Breast epithelium (tissue), 3 donors: ENCODE measurements around the gene TOP3B.

ENCODE experiments used
- POLR2A ChIP-seq: fragments of 450-650 bp; IDR thresholded peaks from one replicate; pipeline ENCODE4 v1.6.1; 2016; ENCODE audit warnings: antibody characterized with exemption, mild to moderate bottlenecking, moderate library complexity
- POLR2AphosphoS5 ChIP-seq, 3 donors: sonication (generic); formaldehyde crosslinking; IDR thresholded peaks; one replicate each; pipeline ENCODE4 v1.6.1; 2017; ENCODE audit warnings: antibody characterized with exemption in 3 of 3
- TF ChIP-seq, protein P1 (sequence below), 3 donors: fragments of 450-650 bp; IDR thresholded peaks; one replicate each; pipeline ENCODE4 v1.5.1; 2016 to 2017; ENCODE audit warnings: antibody characterized with exemption in 3 of 3, mild to moderate bottlenecking in 3 of 3, moderate library complexity in 3 of 3

DNA sequence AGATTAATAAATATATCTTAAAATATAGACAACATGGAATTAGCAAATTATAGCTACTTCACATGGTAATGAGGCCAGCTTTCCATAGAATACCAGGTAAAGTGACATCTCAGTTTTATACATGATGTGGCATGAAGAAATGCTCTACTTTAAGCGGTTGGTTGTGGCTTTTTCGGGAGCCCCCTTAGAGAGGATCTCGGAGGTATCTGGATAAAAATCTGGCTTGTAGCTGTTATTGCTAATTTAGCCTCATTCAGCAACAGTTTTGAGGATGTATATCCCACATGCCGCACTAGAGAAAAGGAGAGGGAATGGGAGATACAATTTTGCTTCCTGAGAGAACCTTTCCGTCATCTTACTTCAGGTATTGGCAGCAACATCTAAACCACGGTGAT is 24.0 kb upstream of the TOP3B start:
- TF ChIP-seq POLR2AphosphoS5 (IDR thresholded peaks at IDR 0.05) (no peak), POLR2A (no peak)
- TF ChIP-seq, protein P1, sequence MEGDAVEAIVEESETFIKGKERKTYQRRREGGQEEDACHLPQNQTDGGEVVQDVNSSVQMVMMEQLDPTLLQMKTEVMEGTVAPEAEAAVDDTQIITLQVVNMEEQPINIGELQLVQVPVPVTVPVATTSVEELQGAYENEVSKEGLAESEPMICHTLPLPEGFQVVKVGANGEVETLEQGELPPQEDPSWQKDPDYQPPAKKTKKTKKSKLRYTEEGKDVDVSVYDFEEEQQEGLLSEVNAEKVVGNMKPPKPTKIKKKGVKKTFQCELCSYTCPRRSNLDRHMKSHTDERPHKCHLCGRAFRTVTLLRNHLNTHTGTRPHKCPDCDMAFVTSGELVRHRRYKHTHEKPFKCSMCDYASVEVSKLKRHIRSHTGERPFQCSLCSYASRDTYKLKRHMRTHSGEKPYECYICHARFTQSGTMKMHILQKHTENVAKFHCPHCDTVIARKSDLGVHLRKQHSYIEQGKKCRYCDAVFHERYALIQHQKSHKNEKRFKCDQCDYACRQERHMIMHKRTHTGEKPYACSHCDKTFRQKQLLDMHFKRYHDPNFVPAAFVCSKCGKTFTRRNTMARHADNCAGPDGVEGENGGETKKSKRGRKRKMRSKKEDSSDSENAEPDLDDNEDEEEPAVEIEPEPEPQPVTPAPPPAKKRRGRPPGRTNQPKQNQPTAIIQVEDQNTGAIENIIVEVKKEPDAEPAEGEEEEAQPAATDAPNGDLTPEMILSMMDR (IDR thresholded peaks at IDR 0.05) = no peak
